ENCODE measurements around the gene TSSK2. TPM values are rescaled to one million over a fixed set of nuclear protein-coding genes. Genes with fewer than 3 reads are reported as not detected.

The TSSK2 gene
- total RNA-seq, 4 donors from 2014 or later: not detected

DNA sequence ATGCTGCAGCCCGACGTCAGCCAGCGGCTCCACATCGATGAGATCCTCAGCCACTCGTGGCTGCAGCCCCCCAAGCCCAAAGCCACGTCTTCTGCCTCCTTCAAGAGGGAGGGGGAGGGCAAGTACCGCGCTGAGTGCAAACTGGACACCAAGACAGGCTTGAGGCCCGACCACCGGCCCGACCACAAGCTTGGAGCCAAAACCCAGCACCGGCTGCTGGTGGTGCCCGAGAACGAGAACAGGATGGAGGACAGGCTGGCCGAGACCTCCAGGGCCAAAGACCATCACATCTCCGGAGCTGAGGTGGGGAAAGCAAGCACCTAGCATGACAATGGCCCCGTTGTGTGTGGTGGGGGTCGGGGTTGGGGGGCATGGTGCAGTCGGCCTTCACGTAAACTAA is 1.0 kb downstream of the TSSK2 start:
- intact Hi-C loops (cut with DNase I; ENCODE audit: low total_unique reads): loop anchor here (10.0 kb wide), 1 partner anchor 503 kb away; no protein-coding TSS in a partner anchor
- H3K4me3 ChIP-seq (ENCODE audit: low read depth, poor library complexity, severe bottlenecking): no peak overlapping the region
- TF ChIP-seq, protein P1, sequence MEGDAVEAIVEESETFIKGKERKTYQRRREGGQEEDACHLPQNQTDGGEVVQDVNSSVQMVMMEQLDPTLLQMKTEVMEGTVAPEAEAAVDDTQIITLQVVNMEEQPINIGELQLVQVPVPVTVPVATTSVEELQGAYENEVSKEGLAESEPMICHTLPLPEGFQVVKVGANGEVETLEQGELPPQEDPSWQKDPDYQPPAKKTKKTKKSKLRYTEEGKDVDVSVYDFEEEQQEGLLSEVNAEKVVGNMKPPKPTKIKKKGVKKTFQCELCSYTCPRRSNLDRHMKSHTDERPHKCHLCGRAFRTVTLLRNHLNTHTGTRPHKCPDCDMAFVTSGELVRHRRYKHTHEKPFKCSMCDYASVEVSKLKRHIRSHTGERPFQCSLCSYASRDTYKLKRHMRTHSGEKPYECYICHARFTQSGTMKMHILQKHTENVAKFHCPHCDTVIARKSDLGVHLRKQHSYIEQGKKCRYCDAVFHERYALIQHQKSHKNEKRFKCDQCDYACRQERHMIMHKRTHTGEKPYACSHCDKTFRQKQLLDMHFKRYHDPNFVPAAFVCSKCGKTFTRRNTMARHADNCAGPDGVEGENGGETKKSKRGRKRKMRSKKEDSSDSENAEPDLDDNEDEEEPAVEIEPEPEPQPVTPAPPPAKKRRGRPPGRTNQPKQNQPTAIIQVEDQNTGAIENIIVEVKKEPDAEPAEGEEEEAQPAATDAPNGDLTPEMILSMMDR (IDR thresholded peaks at IDR 0.05): no peak
- TF ChIP-seq POLR2A (IDR thresholded peaks at IDR 0.05): no peak
- WGBS, 2 donors: 94 to 95% methylated on average over 19 to 20 of the region's 20 CpGs
- DNase-seq (ENCODE audit: low spot score in 2 of 2): no peak

DNA sequence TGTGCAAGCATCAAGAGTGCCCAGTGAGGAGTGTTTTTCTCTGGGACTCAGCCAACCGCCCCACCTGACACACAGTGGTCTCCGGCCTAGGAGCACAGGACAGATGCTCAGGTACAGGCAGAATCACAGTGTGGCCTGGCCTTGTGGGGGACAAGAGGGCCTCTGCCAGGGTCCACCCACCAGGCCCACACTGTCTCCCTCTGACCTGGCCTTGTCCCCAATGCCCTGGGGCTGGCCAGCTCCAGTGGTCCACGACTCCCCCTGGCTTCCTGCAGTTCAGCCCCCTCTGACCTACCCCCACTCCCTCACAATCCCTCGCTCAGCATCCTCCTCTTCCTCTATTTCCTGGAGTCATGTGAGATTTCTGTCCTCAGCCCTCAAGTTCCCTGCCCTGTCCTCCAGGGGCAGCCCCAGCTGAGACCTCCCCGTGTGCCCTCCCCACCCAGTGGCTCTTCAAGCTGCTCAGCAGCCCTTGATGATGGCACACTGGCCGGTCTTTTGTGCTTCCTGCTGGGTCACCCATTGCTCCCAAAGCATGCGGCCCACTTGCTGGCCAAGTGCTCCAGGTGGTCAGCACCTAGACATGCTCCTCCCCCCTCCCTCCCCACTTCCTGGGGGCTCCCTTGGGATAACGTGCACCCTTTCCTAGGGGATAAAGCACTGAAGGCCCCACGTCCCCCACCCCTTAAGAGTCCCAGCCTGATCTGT is 1.7 kb downstream of the TSSK2 start:
- TF ChIP-seq POLR2A (IDR thresholded peaks at IDR 0.05): no peak
- TF ChIP-seq, protein P1 (IDR thresholded peaks at IDR 0.05): no peak
- no peak overlapping the region for H3K4me3 ChIP-seq (ENCODE audit: low read depth, poor library complexity, severe bottlenecking)
- WGBS, 2 donors: 90 to 91% methylated on average over 9 of the region's 9 CpGs
- DNase-seq (ENCODE audit: low spot score in 2 of 2): no peak
- intact Hi-C loops (cut with DNase I; ENCODE audit: low total_unique reads): loop anchor here (10.0 kb wide), 1 partner anchor 502 kb away; no protein-coding TSS in a partner anchor

DNA sequence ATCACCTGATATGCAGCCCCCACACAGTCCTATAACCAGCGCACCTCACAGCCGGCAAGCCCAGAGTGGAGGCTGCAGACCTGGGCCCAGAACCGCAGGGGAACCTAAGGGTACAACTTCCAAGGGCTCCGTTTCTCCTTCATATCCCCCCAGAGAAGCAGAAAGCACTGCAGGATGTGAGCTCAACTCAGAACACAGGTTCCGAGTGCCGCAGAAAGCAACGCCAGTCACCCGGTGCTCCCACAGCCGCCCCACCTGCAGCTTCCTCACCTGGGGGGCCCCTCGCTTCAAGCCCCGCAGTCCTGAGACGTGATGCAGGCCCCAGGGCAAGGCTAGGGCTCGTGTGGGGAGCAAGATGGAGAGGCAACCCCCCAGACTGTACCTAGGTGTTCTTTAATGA is 2.5 kb downstream of the TSSK2 start:
- intact Hi-C loops (cut with DNase I; ENCODE audit: low total_unique reads): loop anchor here (10.0 kb wide), 1 partner anchor 501 kb away; no protein-coding TSS in a partner anchor
- WGBS, 2 donors: 91 to 93% methylated on average over 13 of the region's 13 CpGs
- no peak overlapping the region for H3K4me3 ChIP-seq (ENCODE audit: low read depth, poor library complexity, severe bottlenecking)
- TF ChIP-seq, protein P1 (IDR thresholded peaks at IDR 0.05): no peak
- no peak for TF ChIP-seq POLR2A (IDR thresholded peaks at IDR 0.05)
- DNase-seq (ENCODE audit: low spot score in 2 of 2): no peak

DNA sequence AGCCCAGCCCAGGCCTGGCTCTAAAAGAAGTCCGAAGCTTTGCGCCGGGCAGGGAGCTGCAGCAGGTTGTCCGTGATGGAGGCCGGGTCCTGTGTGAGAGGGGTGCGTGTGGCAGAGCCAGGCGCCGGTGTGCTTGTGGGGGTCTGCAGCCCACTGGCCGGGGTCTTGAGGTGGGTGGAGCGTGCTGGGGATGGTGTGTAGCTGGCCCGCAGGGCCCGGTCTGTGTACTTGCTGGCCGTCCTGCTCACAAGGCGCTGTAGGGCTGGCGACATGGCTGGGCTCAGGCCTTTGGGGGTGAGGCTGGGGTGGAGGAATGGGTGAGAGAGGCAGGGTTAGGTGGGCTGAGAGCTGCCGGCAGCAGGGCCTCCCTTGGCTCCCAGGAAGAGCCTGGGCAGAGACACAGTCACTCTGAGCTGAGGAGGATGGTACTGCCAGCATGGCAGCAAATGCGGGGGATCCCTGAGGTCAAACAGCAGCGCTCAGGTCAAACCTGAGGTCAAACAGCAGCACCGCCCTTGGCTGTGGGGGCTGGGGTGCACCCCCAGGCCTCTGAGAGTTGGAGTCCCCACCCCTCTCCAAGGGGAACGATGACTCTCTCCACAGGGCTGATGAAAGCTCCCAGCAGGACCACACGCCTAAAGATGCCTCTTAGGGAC is 3.2 kb downstream of the TSSK2 start:
- no peak overlapping the region for H3K4me3 ChIP-seq (ENCODE audit: low read depth, poor library complexity, severe bottlenecking)
- WGBS, 2 donors: 92 to 95% methylated on average over 15 to 21 of the region's 21 CpGs
- no peak for TF ChIP-seq POLR2A (IDR thresholded peaks at IDR 0.05)
- TF ChIP-seq, protein P1 (IDR thresholded peaks at IDR 0.05): no peak
- intact Hi-C loops (cut with DNase I; ENCODE audit: low total_unique reads): loop anchor here (10.0 kb wide), 1 partner anchor 500 kb away; no protein-coding TSS in a partner anchor
- DNase-seq (ENCODE audit: low spot score in 2 of 2): no peak

DNA sequence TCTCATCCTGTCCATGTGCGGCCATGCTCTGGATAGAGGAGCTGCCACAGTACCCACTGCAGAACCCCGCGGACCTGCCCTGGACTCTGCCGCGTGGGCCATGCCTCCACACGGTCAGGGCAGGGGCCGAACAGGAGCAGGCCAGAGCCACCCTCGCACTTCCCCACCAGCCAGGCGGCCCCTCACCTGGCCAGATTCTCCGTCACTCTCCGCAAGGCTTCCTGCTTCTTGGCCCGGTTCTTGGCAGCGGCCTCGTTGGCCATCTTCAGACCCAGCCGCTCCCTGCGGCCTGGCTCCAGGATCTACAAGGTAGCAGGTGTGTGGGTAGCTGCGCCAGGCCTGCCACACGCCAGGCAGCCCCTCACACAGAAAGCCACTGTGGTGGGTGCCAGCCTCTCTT is 3.8 kb downstream of the TSSK2 start:
- no peak for DNase-seq (ENCODE audit: low spot score in 2 of 2)
- TF ChIP-seq POLR2A (IDR thresholded peaks at IDR 0.05): no peak
- TF ChIP-seq, protein P1 (IDR thresholded peaks at IDR 0.05): no peak
- H3K4me3 ChIP-seq (ENCODE audit: low read depth, poor library complexity, severe bottlenecking): no peak overlapping the region
- WGBS, 2 donors: 90 to 91% methylated on average over 18 of the region's 18 CpGs
- intact Hi-C loops (cut with DNase I; ENCODE audit: low total_unique reads): loop anchor here (10.0 kb wide), 1 partner anchor 500 kb away; no protein-coding TSS in a partner anchor
